Measurements from ENCODE around the gene RAF1.

The RAF1 gene

GRCh38 chr3:12659316-12660015 lies 4.5 kb downstream of the RAF1 start:
- H3K79me2 ChIP-seq (ENCODE audit: low read length): peaks cover 95% of the 10 kb centered on the region
- H4K20me1 ChIP-seq (ENCODE audit: insufficient read depth, low read length): peaks cover 51% of the 10 kb centered on the region
- H2AFZ ChIP-seq (ENCODE audit: low read length): no peak overlapping the region
- H3K4me1 ChIP-seq (ENCODE audit: low read length): peaks cover 24% of the 10 kb centered on the region
- H3F3A ChIP-seq (ENCODE audit: insufficient read depth, low read length): peaks cover 13% of the 10 kb centered on the region
- no peak overlapping the region for H3K4me3 ChIP-seq (ENCODE audit: low read length)
- no peak overlapping the region for H3K4me2 ChIP-seq (ENCODE audit: low read depth, low read length)
- no peak overlapping the region for H3K27ac ChIP-seq (ENCODE audit: low read length)
- H3K9me3 ChIP-seq (replicated peaks; ENCODE audit: insufficient read depth, low read length): no peaks in the 10 kb centered on the region
- TF ChIP-seq EZH2phosphoT487 (IDR thresholded peaks at IDR 0.05; ENCODE audit: low read length) (no peak), EZH2 (optimal IDR thresholded peaks at IDR 0.05; ENCODE audit: low read depth, low read length) (no peak), CTCF (IDR thresholded peaks at IDR 0.05; ENCODE audit: low read length) (no peak)
- no peaks in the 10 kb centered on the region for H3K27me3 ChIP-seq (replicated peaks; ENCODE audit: insufficient read depth, low read length)
- no peaks in the 10 kb centered on the region for H3K9me2 ChIP-seq (replicated peaks; ENCODE audit: insufficient read depth, low read length)
- H3K9ac ChIP-seq (ENCODE audit: low read length): no peak overlapping the region
- H3K36me3 ChIP-seq (replicated peaks; ENCODE audit: insufficient read depth, low read length): no peaks in the 10 kb centered on the region
- no peak for DNase-seq

- Histone ChIP-seq H3K4me1 (ENCODE audit: low read length) (peaks cover 24% of the 10 kb centered on the region), H3K4me3 (ENCODE audit: low read length) (no peak overlapping the region), H3K9ac (ENCODE audit: low read length) (no peak overlapping the region), H3K79me2 (ENCODE audit: low read length) (peaks cover 100% of the 10 kb centered on the region), H4K20me1 (ENCODE audit: insufficient read depth, low read length) (peaks cover 51% of the 10 kb centered on the region), H3K36me3 (replicated peaks; ENCODE audit: insufficient read depth, low read length) (no peaks in the 10 kb centered on the region), H3K27ac (ENCODE audit: low read length) (no peak overlapping the region), H3K4me2 (ENCODE audit: low read depth, low read length) (no peak overlapping the region), H3K9me3 (replicated peaks; ENCODE audit: insufficient read depth, low read length) (no peaks in the 10 kb centered on the region), H2AFZ (ENCODE audit: low read length) (no peak overlapping the region), H3F3A (ENCODE audit: insufficient read depth, low read length) (peaks cover 13% of the 10 kb centered on the region), H3K27me3 (replicated peaks; ENCODE audit: insufficient read depth, low read length) (no peaks in the 10 kb centered on the region), H3K9me2 (replicated peaks; ENCODE audit: insufficient read depth, low read length) (no peaks in the 10 kb centered on the region)
- no peak for DNase-seq
- TF ChIP-seq EZH2 (optimal IDR thresholded peaks at IDR 0.05; ENCODE audit: low read depth, low read length) (no peak), EZH2phosphoT487 (IDR thresholded peaks at IDR 0.05; ENCODE audit: low read length) (no peak), CTCF (IDR thresholded peaks at IDR 0.05; ENCODE audit: low read length) (no peak)
Observed at GRCh38 chr3:12658593-12659058, 5.3 kb downstream of the RAF1 start.

GRCh38 chr3:12656850-12657249 lies 7.1 kb downstream of the RAF1 start:
- no peaks in the 10 kb centered on the region for H3K36me3 ChIP-seq (replicated peaks; ENCODE audit: insufficient read depth, low read length)
- H3K27me3 ChIP-seq (replicated peaks; ENCODE audit: insufficient read depth, low read length): no peaks in the 10 kb centered on the region
- H3K9me3 ChIP-seq (replicated peaks; ENCODE audit: insufficient read depth, low read length): no peaks in the 10 kb centered on the region
- H3K4me3 ChIP-seq (ENCODE audit: low read length): no peak overlapping the region
- DNase-seq: no peak
- no peak overlapping the region for H2AFZ ChIP-seq (ENCODE audit: low read length)
- H3K4me2 ChIP-seq (ENCODE audit: low read depth, low read length): no peak overlapping the region
- H3K27ac ChIP-seq (ENCODE audit: low read length): no peak overlapping the region
- H3F3A ChIP-seq (ENCODE audit: insufficient read depth, low read length): no peaks in the 10 kb centered on the region
- H3K4me1 ChIP-seq (ENCODE audit: low read length): peaks cover 24% of the 10 kb centered on the region
- peaks cover 99% of the 10 kb centered on the region for H3K79me2 ChIP-seq (ENCODE audit: low read length)
- TF ChIP-seq EZH2 (optimal IDR thresholded peaks at IDR 0.05; ENCODE audit: low read depth, low read length) (no peak), CTCF (IDR thresholded peaks at IDR 0.05; ENCODE audit: low read length) (no peak), EZH2phosphoT487 (IDR thresholded peaks at IDR 0.05; ENCODE audit: low read length) (no peak)
- H3K9me2 ChIP-seq (replicated peaks; ENCODE audit: insufficient read depth, low read length): no peaks in the 10 kb centered on the region
- H3K9ac ChIP-seq (ENCODE audit: low read length): no peak overlapping the region
- peaks cover 51% of the 10 kb centered on the region for H4K20me1 ChIP-seq (ENCODE audit: insufficient read depth, low read length)

All from MM.1S (cell line).